HFFc6 (cell line): ENCODE data around the gene TMEM30A. TPM values are rescaled to one million over a fixed set of nuclear protein-coding genes. Genes with fewer than 3 reads are reported as not detected.

Source experiments
- DNase-seq: peaks from one replicate; pipeline ENCODE4 v3.0.0-alpha.2; 2018
- H3K27ac Mint-ChIP-seq: 2 replicates; pipeline ENCODE4 v1.8.0; 2020; ENCODE audit warnings: mild to moderate bottlenecking, mixed read lengths
- H3K27me3 Mint-ChIP-seq: 2 replicates; pipeline ENCODE4 v1.8.0; 2021; ENCODE audit warnings: mild to moderate bottlenecking, moderate library complexity, mixed read lengths; ENCODE audit not compliant: insufficient read depth
- H3K36me3 Mint-ChIP-seq: 2 replicates; pipeline ENCODE4 v1.8.0; 2021; ENCODE audit warnings: low read depth, mixed read lengths
- H3K4me1 Mint-ChIP-seq: 2 replicates; pipeline ENCODE4 v1.8.0; 2020; ENCODE audit warnings: low read depth, mixed read lengths
- H3K4me3 Mint-ChIP-seq: 2 replicates; pipeline ENCODE4 v1.8.0; 2020; ENCODE audit warnings: mild to moderate bottlenecking, moderate library complexity, mixed read lengths
- H3K9me3 Mint-ChIP-seq: 2 replicates; pipeline ENCODE4 v1.8.0; 2020; ENCODE audit warnings: mild to moderate bottlenecking, mixed read lengths
- total RNA-seq, 6 experiments: library from RNA; stranded (reverse); fragmentation: NEBNext Ultra II Directional; extraction: Animal tissue kit (Norgen Biotek cat#: 25700); gene quantifications; 2 replicates in 1 of 6; 3 replicates in 5 of 6; pipeline ENCODE4 v1.2.3, GENCODE V29; 2021
- TF ChIP-seq, protein P1 (sequence below): fragments of 200-600 bp; sonication (generic); IDR thresholded peaks from 2 replicates; pipeline ENCODE4 v1.5.0; 2021; ENCODE audit warnings: antibody characterized with exemption, mild to moderate bottlenecking

The TMEM30A gene
- total RNA-seq, 6 experiments from 2014 or later: 154 to 232 (median 192) TPM

DNA sequence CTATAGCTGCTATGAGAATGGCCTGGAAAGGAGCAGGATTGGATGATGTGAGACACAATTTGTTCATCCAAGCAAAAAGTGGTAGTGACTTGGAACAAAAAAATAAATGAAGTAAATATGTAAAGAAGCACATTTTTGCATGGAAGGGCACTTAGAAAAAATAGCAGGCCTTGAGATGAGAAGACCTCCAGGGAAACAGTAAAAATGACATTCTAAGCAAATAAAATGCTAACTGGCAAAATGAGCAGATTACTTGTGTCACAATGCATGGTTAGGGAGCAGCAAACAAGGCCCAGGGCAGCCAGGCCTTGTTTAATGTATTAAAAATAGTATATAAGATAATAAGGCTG is 21.2 kb downstream of the TMEM30A start:
- TF ChIP-seq, protein P1, sequence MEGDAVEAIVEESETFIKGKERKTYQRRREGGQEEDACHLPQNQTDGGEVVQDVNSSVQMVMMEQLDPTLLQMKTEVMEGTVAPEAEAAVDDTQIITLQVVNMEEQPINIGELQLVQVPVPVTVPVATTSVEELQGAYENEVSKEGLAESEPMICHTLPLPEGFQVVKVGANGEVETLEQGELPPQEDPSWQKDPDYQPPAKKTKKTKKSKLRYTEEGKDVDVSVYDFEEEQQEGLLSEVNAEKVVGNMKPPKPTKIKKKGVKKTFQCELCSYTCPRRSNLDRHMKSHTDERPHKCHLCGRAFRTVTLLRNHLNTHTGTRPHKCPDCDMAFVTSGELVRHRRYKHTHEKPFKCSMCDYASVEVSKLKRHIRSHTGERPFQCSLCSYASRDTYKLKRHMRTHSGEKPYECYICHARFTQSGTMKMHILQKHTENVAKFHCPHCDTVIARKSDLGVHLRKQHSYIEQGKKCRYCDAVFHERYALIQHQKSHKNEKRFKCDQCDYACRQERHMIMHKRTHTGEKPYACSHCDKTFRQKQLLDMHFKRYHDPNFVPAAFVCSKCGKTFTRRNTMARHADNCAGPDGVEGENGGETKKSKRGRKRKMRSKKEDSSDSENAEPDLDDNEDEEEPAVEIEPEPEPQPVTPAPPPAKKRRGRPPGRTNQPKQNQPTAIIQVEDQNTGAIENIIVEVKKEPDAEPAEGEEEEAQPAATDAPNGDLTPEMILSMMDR: no peak
- Mint-ChIP-seq H3K36me3 (peaks cover 11% of the 10 kb centered on the region; the same call in 1 of the 2 replicates), H3K4me1 (peaks cover 30% of the 10 kb centered on the region), H3K27me3 (no peaks in the 10 kb centered on the region), H3K9me3 (no peaks in the 10 kb centered on the region), H3K4me3 (no peak overlapping the region), H3K27ac (peak overlapping the region; percentile 32)
- DNase-seq: no peak

DNA sequence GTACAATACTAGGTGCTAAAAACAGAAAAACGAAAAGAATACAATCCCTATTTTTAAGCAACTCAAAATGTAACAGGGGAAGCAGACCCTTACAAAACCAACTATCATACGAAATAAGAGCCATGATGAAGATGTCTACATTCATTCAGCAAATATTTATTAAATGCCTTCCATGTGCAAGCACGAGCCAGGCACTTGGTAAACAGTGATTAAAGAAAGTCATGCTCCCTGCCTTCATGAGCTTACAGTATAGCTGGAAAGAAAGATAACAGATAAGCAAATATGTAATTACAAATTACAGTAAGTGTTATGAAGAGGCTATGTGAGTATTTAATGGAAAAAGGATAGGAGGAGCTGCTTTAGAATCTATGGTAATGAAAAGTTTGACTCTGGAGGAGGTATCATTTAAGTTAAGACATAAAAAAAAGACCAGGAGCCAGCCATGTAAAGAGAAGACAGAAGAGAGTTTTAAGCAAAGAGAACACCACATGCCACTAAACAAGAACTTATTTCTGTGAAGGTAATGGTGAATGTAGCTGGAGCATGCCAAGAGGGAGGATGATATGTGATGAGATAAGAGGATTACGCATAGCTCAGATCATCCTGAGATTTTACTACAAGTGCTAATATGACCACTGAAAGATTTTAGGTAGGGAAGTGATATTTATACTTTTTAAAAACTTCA is 21.7 kb downstream of the TMEM30A start:
- Mint-ChIP-seq H3K27me3 (no peaks in the 10 kb centered on the region), H3K4me3 (no peak overlapping the region), H3K9me3 (no peaks in the 10 kb centered on the region), H3K36me3 (peaks cover 12% of the 10 kb centered on the region; the same call in 1 of the 2 replicates), H3K27ac (peak overlapping the region; percentile 32), H3K4me1 (peaks cover 25% of the 10 kb centered on the region)
- TF ChIP-seq, protein P1: no peak
- DNase-seq: no peak

DNA sequence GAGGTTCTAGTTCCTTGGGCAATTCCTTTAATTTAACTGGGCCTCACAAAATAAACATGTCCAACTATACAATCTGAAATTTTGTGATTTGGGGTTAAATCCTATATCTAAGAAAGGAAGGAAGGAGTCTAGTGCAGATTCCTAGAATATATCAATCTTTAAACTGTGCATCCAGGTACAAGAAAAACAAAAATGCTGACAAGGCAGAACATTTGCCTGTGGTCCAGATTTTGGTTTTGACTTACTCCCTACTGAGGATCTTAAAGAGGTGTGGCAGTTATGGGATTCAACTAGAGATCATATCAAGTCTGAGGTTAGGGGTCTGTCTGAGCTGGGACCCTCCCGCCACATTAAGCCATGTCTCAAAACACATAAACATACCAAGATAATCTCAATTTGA is 23.3 kb downstream of the TMEM30A start:
- Mint-ChIP-seq H3K27ac (no peak overlapping the region), H3K4me3 (no peak overlapping the region), H3K36me3 (peaks cover 12% of the 10 kb centered on the region; the same call in 1 of the 2 replicates), H3K9me3 (no peaks in the 10 kb centered on the region), H3K27me3 (no peaks in the 10 kb centered on the region), H3K4me1 (peaks cover 12% of the 10 kb centered on the region)
- TF ChIP-seq, protein P1: no peak
- DNase-seq: no peak

DNA sequence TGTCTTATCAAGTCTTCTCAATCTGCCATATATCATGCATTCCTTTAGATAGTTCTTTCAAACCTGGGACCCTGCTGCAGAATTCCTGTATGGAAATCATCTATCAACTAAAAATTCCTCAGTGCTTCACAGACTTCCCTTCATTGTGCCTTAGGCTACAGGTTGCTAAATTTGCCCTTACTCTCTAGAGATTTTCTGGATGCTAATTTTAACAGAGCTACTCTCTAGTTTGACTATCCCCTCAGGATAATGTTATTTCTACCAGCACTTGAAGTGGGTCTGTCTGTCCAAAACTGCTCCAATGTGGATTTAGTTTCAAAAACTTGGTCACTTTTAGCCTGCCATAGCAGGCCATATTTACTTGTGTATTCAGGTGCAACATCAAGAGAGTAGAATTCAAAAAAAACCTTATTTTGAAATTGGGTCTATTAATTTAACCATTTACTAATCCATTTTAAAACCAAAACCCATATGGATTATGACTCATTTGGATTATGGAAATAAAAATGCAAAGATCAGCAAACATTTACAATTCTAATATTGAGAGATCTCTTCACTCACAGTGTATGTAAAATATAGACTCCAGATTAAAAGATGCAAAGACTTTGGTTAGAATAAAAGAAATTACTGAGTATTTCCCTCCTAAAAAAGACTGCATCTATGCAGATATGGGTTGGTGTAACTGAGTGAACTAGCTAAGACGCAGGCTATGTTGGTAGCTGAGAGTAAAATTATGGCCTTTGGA is 27.1 kb downstream of the TMEM30A start:
- Mint-ChIP-seq H3K27me3 (no peaks in the 10 kb centered on the region; the same call in 1 of the 2 replicates), H3K27ac (no peak overlapping the region), H3K9me3 (no peaks in the 10 kb centered on the region), H3K36me3 (peaks cover 12% of the 10 kb centered on the region; the same call in 1 of the 2 replicates), H3K4me1 (no peaks in the 10 kb centered on the region), H3K4me3 (no peak overlapping the region)
- TF ChIP-seq, protein P1: no peak
- no peak for DNase-seq

DNA sequence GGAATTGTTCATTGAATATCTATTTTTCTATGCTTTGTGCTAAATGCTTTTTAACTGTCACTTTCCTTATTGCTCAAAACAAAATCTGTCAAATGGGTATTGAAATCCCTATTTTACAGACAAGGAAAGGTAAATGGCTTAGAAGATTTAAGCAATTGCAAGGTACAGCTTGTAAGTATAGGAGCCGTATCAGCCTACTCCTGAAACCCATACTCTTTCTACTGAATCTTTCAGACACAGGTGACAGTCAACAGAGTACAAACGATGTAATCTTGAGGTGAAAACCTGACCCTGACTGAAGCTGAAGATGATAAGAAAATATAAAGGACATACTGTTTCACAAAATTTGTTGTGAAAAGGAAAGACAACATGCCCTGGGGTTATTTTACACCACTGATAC is 34.0 kb downstream of the TMEM30A start:
- TF ChIP-seq, protein P1: no peak
- H3K27ac Mint-ChIP-seq: no peak overlapping the region
- H3K36me3 Mint-ChIP-seq: peaks cover 8% of the 10 kb centered on the region
- peaks cover 9% of the 10 kb centered on the region for H3K4me1 Mint-ChIP-seq
- DNase-seq: no peak
- no peak overlapping the region for H3K4me3 Mint-ChIP-seq
- H3K27me3 Mint-ChIP-seq: no peaks in the 10 kb centered on the region; the same call in 1 of the 2 replicates
- H3K9me3 Mint-ChIP-seq: no peaks in the 10 kb centered on the region
